Measurements from ENCODE around the gene GRIPAP1.

DNA sequence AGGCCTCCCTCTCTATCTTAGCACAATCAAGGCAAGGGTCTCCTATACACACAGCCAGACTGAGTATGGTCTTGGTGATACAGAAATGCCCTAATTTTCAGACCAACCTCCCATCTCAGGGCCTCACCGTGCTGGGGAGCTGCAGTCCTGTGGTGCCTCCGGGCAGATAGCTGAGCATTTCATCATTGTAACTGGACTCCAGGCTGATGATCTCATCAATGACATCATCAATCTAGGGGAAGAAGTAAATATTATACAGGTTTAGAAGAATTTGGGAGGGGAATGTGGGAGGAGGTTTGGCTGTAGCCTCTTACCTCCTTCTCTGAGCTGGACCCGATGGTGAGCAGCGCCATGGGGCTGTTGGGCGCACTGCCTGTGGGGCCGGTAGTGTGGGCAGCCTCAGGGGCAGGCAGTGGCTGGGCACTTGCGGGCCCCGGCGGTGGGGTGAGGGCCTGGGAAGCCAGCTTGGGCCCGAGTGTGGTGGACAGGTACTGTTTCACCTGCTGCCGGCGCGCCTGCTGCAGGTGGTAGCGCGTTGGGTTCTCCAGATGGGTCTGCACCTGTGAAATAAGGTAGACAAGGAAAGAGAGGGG lies 35.9 kb upstream of the GRIPAP1 start:
- TF ChIP-seq, protein P1, sequence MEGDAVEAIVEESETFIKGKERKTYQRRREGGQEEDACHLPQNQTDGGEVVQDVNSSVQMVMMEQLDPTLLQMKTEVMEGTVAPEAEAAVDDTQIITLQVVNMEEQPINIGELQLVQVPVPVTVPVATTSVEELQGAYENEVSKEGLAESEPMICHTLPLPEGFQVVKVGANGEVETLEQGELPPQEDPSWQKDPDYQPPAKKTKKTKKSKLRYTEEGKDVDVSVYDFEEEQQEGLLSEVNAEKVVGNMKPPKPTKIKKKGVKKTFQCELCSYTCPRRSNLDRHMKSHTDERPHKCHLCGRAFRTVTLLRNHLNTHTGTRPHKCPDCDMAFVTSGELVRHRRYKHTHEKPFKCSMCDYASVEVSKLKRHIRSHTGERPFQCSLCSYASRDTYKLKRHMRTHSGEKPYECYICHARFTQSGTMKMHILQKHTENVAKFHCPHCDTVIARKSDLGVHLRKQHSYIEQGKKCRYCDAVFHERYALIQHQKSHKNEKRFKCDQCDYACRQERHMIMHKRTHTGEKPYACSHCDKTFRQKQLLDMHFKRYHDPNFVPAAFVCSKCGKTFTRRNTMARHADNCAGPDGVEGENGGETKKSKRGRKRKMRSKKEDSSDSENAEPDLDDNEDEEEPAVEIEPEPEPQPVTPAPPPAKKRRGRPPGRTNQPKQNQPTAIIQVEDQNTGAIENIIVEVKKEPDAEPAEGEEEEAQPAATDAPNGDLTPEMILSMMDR (conservative IDR thresholded peaks at IDR 0.05): no peak
- no peak for TF ChIP-seq ZFX (IDR thresholded peaks at IDR 0.05)

Data from C4-2B (cell line).